OCI-LY7 (cell line): ENCODE data around the gene HLA-DMA.

Source experiments
- EZH2phosphoT487 ChIP-seq: fragments of 200-600 bp; sonication (generic); IDR thresholded peaks from 2 replicates; pipeline ENCODE4 v1.6.1; 2018; ENCODE audit warnings: low read depth, borderline replicate concordance, mild to moderate bottlenecking, mixed run types, antibody characterized with exemption, low read length, moderate library complexity, mixed read lengths
- TF ChIP-seq, protein P1 (sequence below): fragments of 200-600 bp; sonication (generic); conservative IDR thresholded peaks from 2 replicates; pipeline ENCODE4 v1.5.1; 2014; ENCODE audit warnings: mild to moderate bottlenecking, antibody characterized with exemption, low read length, moderate library complexity, mixed read lengths

DNA sequence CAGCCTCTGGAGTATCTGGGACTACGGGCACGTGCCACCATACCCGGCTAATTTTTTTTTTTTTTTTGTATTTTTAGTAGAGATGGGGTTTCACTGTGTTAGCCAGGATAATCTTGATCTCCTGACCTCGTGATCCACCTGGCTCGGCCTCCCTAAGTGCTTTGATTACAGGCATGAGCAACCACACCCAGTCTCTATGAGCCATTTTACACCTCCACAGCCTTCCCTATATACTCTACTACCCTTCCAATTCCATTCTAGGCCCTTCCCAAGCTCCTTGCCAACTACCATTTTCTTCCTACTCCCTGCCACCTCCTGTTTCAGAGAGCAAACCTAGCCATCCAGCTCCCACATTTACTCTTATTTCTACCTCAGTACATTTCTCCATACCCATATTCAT lies 7.7 kb upstream of the HLA-DMA start:
- TF ChIP-seq, protein P1, sequence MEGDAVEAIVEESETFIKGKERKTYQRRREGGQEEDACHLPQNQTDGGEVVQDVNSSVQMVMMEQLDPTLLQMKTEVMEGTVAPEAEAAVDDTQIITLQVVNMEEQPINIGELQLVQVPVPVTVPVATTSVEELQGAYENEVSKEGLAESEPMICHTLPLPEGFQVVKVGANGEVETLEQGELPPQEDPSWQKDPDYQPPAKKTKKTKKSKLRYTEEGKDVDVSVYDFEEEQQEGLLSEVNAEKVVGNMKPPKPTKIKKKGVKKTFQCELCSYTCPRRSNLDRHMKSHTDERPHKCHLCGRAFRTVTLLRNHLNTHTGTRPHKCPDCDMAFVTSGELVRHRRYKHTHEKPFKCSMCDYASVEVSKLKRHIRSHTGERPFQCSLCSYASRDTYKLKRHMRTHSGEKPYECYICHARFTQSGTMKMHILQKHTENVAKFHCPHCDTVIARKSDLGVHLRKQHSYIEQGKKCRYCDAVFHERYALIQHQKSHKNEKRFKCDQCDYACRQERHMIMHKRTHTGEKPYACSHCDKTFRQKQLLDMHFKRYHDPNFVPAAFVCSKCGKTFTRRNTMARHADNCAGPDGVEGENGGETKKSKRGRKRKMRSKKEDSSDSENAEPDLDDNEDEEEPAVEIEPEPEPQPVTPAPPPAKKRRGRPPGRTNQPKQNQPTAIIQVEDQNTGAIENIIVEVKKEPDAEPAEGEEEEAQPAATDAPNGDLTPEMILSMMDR = no peak
- TF ChIP-seq EZH2phosphoT487 = no peak
